ENCODE data around the gene RNF223. TPM values are rescaled to one million over a fixed set of nuclear protein-coding genes. Genes with fewer than 3 reads are reported as not detected.
"Not testable (repeated sequence)": the region's sequence is repeated elsewhere in the genome, so short reads cannot be mapped to it uniquely, and the experiment has no call there.

RNF223 gene
- polyA plus RNA-seq, 3 donors = 0.29 to 0.40 TPM; not detected in 1

DNA sequence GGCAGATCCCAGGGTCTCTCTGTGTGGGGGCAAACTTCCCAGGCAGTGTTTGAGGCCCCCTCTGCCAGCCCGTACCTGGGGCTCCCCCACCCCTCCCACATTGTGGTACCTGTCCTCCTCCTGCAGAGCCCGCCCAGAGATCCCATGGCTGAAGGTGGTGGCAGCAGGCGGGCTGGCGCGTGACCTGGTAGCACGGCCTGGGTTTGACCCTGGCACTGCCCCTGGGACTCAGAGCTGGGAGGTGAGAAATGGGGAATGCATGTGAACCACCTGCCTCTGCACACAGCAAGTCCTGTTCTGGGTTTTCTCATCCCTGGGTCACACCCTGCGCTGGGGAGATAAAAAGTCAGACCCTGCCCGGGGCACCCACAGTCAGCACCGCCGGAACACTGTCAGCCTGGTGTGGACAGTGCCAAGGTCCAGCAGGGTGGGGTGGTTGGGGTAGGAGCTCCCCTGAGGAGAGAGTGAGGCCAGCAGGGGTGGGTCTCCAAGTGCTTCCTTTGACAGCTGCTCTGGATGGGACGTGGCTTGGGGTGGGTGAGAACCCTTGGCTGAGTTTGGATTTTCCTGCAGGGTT is 42.4 kb downstream of the RNF223 start:
- no peak for DNase-seq (ENCODE audit: low read depth in 3 of 3, low spot score in 2 of 3)

DNA sequence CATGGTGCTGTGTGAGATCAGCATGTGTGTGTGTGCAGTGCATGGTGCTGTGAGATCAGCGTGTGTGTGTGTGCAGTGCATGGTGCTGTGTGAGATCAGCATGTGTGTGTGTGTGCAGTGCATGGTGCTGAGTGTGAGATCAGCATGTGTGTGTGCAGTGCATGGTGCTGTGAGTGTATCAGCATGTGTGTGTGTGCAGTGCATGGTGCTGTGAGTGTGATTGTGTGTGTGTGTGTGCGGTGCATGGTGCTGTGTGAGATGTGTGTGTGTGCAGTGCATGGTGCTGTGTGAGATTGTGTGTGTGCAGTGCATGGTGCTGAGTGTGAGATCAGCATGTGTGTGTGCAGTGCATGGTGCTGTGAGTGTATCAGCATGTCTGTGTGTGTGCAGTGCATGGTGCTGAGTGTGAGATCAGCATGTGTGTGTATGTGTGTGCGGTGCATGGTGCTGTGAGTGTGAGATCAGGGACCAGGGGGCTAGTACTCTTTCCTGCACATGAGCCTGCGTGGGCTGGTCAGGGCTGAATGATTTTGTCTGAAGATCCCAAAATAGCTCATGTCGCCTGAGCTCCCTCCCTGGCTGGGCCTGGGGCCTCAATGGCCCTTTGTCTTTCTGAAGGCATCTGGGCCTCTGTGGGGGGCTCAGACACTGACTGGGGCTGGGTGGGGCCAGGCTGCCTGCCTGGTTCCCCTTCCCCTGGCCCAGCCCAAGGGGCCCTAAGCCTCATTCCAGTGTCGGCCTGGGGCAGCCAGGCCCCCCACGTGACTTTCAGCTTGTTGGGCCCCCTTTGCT is 43.0 kb downstream of the RNF223 start:
- not testable (repeated sequence) for DNase-seq (ENCODE audit: low read depth in 3 of 3, low spot score in 2 of 3)

DNA sequence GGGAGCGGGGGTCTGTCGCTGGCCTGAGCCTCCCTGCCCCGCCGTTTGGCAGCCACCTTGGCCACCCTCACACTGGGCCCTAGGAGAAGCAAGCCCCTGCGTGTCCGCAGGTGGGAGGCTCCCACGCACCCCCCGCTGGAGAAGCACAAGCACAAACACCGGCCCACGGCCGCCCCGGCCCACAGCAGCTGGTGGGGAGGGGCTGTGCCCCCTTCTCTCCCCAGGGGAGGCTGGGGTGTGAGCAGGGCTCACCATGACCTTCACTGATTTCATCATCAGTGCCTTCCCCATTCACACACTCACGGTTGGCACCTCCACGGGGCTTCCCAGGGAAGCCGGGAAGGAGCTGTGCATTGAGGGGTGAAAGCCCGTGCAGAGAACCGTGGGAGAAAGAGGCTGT is 46.3 kb downstream of the RNF223 start:
- DNase-seq (ENCODE audit: low read depth in 3 of 3, low spot score in 2 of 3) = no peak

DNA sequence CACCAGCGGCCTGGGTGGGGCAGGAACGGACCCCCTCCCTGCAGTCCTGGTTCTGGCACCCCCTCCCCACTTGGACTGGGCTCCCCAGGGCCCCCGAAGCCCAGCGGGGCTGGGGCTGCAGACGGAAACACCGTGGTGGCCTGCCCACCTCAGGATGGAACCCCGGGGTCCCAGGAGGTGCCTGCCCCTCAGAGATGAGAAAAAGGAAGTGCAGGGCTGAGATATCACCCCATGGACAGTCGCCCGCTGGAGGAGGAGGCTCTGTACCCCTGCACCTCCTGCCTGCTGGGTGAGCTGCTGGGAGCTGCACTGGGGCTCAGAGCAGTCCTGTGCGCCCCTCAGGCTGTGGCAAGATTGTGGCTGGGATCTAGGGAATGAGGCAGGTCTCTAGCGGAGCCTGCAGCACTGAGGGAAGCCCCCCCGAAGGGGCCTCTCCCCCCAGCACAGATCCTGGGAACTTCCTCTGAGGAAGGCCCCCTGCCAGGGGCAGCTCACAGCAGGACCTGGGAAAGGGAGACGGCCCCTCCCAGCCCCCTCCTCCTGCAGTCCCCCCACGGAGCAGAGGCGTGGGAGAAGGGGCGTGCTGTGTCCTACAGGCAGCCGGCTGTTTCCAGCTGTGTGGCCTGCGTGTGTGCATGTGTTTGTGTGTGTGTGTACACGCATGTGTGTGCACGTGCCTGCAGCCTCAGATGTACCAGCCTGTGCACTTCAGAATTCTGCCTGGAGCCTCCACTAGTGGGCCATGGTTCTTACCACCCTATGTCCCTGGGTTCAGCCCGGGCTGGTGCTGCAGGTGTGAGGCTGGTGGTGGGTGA is 47.3 kb downstream of the RNF223 start:
- no peak for DNase-seq (ENCODE audit: low read depth in 3 of 3, low spot score in 2 of 3)

DNA sequence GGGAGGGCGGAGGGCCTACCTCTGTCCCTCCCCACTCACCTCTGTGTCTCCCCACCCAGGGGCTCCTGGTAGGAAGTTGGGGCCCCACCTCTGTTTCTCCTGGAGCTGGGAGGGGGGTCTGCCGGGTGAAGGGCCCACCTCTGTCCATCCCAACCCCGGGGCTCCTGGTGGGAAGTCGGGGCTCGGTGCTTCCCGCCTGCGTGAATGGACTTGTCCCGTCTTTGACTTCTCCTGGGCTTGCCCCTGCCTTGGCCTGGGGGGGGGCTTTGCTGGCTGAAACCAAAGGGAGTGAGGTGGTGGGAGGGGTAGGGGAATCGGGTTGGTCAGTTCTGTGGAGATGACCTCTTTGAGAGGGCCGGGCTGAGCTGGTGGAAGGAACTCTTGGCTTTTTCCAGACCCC is 48.4 kb downstream of the RNF223 start:
- no peak for DNase-seq (ENCODE audit: low read depth in 3 of 3, low spot score in 2 of 3)

DNA sequence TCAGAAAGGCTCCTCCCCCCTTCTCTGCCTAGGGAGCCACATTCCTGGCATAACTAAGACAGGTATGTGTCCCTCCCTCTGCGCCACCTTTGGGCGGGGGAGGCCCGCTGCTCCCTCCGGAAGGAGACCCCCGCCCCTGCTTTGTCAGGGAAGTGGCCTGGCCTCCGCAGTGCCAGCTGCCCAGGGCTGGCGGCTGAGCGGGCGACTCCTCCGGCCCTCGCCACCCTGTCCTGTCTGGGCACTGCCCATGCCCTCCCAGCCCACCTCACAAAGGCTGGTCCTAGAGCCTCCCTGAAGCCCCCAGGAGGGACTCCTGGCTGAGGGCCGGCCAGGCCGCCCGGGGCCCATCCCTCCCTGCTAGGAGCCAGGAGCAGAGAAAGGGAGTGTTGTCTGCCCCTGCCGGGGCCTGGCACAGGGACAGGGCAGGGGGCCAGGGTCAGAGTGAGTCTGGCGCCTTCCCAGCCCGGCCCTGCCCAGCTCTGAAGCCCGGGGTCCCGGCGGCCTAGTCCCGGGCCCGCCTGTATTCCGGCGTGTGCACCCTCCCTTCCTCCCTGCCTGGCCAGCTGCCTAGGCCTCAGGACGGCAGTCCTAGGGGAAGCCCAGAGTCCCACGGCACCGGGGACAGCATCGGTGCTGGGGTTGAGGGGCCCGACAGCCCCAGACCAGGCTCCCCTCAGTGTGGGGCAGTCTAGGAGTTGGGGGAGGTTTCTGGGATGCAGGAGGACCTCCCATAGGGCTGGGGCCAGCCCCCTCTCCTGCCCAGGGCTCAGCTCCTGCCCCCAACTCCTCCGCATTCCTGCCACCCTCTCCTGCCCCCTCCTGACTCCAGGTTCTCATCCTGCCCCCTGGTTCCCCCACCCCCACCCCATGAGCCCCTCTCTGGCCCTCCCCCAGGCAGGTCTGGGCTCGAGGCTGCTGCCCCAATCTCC is 49.1 kb downstream of the RNF223 start:
- no peak for DNase-seq (ENCODE audit: low read depth in 3 of 3, low spot score in 2 of 3)

DNA sequence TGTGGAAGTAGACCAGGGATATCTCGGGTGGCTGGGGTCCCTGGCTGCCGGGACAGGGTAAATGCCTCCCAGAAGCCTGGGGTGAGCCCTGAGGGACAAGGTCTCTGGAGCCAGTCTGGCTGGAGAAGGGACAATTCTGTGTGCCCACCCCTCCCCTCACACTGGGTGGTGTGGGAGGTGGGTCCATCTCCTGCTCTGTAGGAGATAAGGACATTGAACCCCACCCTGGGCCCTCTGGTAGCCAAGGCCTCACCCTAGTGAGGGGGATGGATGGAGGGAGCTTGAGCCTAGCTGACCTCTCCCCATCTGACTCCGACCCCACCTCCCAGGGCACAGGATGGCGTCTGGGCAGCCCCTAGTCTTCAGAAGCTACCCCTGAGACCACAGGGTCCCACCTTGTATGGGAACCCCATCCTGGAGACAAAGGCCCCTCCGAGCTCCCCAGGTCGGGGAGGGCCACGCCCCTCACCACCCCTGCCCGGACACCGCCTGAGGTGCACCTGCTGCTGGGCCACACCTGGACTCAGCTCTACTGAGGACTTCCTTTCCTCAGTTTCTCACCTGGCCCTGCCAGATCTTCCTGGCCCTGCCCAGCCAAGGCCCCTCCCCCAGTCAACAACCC is 49.8 kb downstream of the RNF223 start:
- no peak for DNase-seq (ENCODE audit: low read depth in 3 of 3, low spot score in 2 of 3)

DNA sequence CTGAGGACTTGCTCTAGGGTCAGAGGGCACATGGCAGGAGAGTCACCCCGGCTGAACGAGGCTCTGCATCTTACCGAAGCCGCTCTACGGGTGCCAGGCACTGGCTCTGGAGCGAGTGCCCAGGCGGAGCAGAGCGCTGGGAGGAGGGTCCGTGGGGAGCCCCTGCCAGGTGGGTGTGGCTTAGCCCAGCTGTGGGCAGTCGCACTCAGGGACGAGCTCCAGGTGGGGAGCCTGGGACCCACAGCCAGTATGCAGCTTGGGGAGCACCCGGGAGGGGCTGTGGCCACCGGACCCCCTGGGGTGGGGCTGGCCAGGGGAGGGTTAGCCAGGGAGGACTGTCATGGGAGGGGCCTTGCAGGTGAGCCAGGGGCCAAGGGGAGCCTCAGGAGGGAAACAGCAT is 50.4 kb downstream of the RNF223 start:
- DNase-seq (ENCODE audit: low read depth in 3 of 3, low spot score in 2 of 3) = no peak

DNA sequence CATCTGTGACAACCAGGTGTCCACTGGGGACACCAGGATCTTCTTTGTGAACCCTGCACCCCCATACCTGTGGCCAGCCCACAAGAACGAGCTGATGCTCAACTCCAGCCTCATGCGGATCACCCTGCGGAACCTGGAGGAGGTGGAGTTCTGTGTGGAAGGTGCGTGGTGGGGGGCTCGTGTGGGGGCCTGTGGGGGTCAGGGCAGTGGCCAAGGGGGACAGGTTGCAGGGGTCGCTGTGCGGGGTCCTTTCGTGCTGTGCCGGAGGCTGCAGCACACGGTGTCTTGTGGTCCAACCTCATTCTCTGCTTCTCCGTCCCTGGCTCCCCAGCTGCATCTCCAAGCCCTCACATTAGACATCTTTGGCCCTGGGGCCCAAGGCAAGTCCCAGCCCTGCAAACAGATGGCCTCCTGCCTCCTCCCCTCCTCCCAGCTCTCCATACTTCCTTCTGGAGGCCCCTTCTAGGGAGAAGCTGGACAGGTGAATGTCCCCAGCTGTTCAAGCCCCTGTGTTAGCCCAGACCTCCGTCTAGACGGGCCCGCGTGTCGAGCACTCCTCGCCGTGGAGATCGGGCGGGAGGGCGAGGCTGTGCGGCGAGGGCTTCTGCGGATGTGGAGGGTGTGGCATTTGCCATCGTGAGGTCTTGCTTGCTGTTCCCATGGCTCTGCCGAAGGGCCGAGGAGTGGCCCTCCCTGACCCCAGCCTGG is 51.6 kb downstream of the RNF223 start:
- no peak for DNase-seq (ENCODE audit: low read depth in 3 of 3, low spot score in 2 of 3)

DNA sequence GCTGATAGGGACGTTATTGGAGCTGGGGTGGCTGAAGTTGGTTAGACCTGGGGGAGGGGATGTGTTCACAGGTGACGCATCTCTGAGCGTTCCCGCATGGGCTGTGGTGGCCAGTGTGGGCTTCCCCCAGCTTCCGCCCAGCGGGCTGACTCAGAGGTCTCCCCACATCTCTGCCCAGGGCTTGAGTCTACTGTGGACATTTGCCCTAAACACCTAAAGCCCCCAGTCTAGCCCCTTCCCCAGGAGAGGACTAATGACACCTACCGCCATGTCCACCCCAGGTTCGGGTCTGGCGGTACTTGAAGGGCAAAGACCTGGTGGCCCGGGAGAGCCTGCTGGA is 52.2 kb downstream of the RNF223 start:
- no peak for DNase-seq (ENCODE audit: low read depth in 3 of 3, low spot score in 2 of 3)

DNA sequence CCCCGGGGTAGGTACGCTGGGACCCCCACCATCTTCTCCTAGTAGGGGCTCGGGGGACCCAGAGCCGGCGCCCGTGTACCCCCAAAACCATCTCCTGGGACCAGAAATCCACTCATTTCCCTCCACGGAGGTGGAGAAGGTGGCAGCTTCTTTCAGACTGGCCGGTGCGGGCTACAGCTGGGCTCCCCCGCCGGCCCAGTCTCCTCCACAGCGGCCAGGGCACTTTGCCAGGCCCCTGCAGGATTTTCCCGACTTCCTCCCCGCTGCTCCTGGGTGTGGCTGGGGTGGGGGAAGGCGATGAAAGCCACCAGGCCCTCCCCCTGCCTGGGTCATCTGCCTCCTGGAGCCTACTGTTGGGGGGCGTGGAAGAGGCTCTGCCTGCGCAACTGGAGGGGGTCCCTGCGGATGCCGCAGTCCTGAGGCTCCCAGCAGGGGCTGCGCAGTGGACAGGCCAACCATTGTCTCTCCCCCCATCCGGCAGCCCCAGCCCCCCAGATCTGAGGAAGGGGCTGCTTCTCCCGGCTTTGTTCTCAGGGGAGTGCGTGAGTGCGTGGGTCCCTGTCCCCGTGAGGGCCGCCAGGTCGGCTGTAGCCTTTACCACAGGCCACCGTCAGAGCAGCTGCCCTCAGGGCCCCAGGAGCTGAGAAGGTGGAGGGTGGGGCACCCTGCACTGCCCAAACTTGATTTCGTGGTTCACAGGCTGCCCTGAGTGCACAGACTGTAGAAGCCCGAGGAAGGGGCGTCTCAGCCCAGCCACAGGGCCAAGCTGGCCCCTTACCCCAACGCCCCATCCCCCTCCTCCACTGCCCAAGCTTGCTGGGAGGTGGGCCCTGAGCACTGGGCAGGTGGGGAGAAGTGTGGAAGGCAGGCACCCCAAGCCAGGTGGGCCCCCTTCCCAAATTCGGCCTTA is 52.8 kb downstream of the RNF223 start:
- DNase-seq (ENCODE audit: low read depth in 3 of 3, low spot score in 2 of 3) = no peak

Other genes starting within 250 kb of the RNF223 start
- gene SAMD11, start 150.4 kb downstream of the RNF223 start, polyA plus RNA-seq (ENCODE audit: insufficient read length in 3 of 3) = 10 to 100 TPM; 39.9 to 43.0 (median 42.7) TPM
- gene NOC2L, start 115.0 kb downstream of the RNF223 start, polyA plus RNA-seq (ENCODE audit: insufficient read length in 3 of 3) = 10 to 100 TPM; 56.1 to 60.0 (median 59.4) TPM
- 1 to 10 TPM; 6.5 to 8.0 (median 6.5) TPM for gene KLHL17, start 113.7 kb downstream of the RNF223 start, polyA plus RNA-seq (ENCODE audit: insufficient read length in 3 of 3)
- gene PLEKHN1, start 107.8 kb downstream of the RNF223 start, polyA plus RNA-seq (ENCODE audit: insufficient read length in 3 of 3) = under 1 TPM; 0.17 to 0.27 (median 0.22) TPM
- under 1 TPM in 2 of 3 donors, not detected in 1; 0.17 to 0.21 TPM for gene PERM1, start 92.2 kb downstream of the RNF223 start, polyA plus RNA-seq (ENCODE audit: insufficient read length in 3 of 3)
- 10 to 100 TPM; 13.6 to 17.3 (median 16.1) TPM for gene HES4, start 74.2 kb downstream of the RNF223 start, polyA plus RNA-seq (ENCODE audit: insufficient read length in 3 of 3)
- gene ISG15, start 60.8 kb downstream of the RNF223 start, polyA plus RNA-seq (ENCODE audit: insufficient read length in 3 of 3) = 10 to 100 TPM in 2 of 3 donors, 1 to 10 TPM in 1; 9.4 to 15.0 (median 10.7) TPM
- gene AGRN, start 54.2 kb downstream of the RNF223 start, polyA plus RNA-seq (ENCODE audit: insufficient read length in 3 of 3) = 100 to 1,000 TPM; 178 to 219 (median 182) TPM
- 1 to 10 TPM; 5.3 to 7.0 (median 6.3) TPM for gene C1orf159, start 41.8 kb upstream of the RNF223 start, polyA plus RNA-seq (ENCODE audit: insufficient read length in 3 of 3)
- gene TTLL10, start 99.6 kb upstream of the RNF223 start, polyA plus RNA-seq (ENCODE audit: insufficient read length in 3 of 3) = under 1 TPM; 0.29 to 0.71 (median 0.58) TPM
- gene TNFRSF18, start 132.3 kb upstream of the RNF223 start, polyA plus RNA-seq (ENCODE audit: insufficient read length in 3 of 3) = under 1 TPM in 2 of 3 donors, not detected in 1; 0.33 to 0.68 TPM
- 1 to 10 TPM in 1 of 3 donors, under 1 TPM in 2; 0.74 to 1.9 (median 0.93) TPM for gene TNFRSF4, start 139.8 kb upstream of the RNF223 start, polyA plus RNA-seq (ENCODE audit: insufficient read length in 3 of 3)
- gene SDF4, start 157.7 kb upstream of the RNF223 start, polyA plus RNA-seq (ENCODE audit: insufficient read length in 3 of 3) = 100 to 1,000 TPM; 109 to 126 (median 123) TPM
- 10 to 100 TPM; 15.2 to 18.8 (median 18.4) TPM for gene B3GALT6, start 157.9 kb upstream of the RNF223 start, polyA plus RNA-seq (ENCODE audit: insufficient read length in 3 of 3)
- 1 to 10 TPM; 7.0 to 8.6 (median 7.4) TPM for gene C1QTNF12, start 172.4 kb upstream of the RNF223 start, polyA plus RNA-seq (ENCODE audit: insufficient read length in 3 of 3)
- 10 to 100 TPM; 40.5 to 42.7 (median 42.1) TPM for gene UBE2J2, start 199.5 kb upstream of the RNF223 start, polyA plus RNA-seq (ENCODE audit: insufficient read length in 3 of 3)
- 1 to 10 TPM; 2.1 to 2.6 (median 2.4) TPM for gene SCNN1D, start 206.1 kb upstream of the RNF223 start, polyA plus RNA-seq (ENCODE audit: insufficient read length in 3 of 3)
- gene ACAP3, start 233.6 kb upstream of the RNF223 start, polyA plus RNA-seq (ENCODE audit: insufficient read length in 3 of 3) = 10 to 100 TPM; 15.1 to 18.0 (median 16.1) TPM
- 1 to 10 TPM; 5.4 to 6.3 (median 5.8) TPM for gene PUSL1, start 234.3 kb upstream of the RNF223 start, polyA plus RNA-seq (ENCODE audit: insufficient read length in 3 of 3)

Measured in right renal cortex interstitium (tissue), 3 donors.